GM12801 (cell line): ENCODE data around the gene VPS33A.

Experiments
- CTCF ChIP-seq: IDR thresholded peaks from one replicate; pipeline ENCODE4 v1.5.1; 2011; ENCODE audit warnings: control low read depth; ENCODE audit not compliant: insufficient read length; ENCODE audit errors: extremely low read depth

The VPS33A gene

GRCh38 chr12:122304924-122305323 is 38.6 kb upstream of the VPS33A start:
- no peak for TF ChIP-seq CTCF

GRCh38 chr12:122303068-122303467 is 36.8 kb upstream of the VPS33A start:
- TF ChIP-seq CTCF, result no peak

GRCh38 chr12:122298071-122298748 is 31.9 kb upstream of the VPS33A start:
- TF ChIP-seq CTCF, result no peak

GRCh38 chr12:122297494-122297893 is 31.2 kb upstream of the VPS33A start:
- TF ChIP-seq CTCF, result no peak

GRCh38 chr12:122295877-122296276 is 29.6 kb upstream of the VPS33A start:
- no peak for TF ChIP-seq CTCF

- TF ChIP-seq CTCF, result no peak
Measured at GRCh38 chr12:122293081-122293480, 26.8 kb upstream of the VPS33A start.

- TF ChIP-seq CTCF, result no peak
Measured at GRCh38 chr12:122291431-122291830, 25.1 kb upstream of the VPS33A start.
